GM18502 (cell line): ENCODE results near the gene NRXN2.
"Not testable (repeated sequence)": the region's sequence is repeated elsewhere in the genome, so short reads cannot be mapped to it uniquely, and the experiment has no call there.

Experiments
- ATAC-seq: cut with Tn5 transposase; IDR thresholded peaks from one replicate; pipeline ENCODE4 v1.9.1; 2021; ENCODE audit warnings: mild to moderate bottlenecking; ENCODE audit not compliant: unreplicated experiment, poor library complexity

NRXN2 gene

DNA sequence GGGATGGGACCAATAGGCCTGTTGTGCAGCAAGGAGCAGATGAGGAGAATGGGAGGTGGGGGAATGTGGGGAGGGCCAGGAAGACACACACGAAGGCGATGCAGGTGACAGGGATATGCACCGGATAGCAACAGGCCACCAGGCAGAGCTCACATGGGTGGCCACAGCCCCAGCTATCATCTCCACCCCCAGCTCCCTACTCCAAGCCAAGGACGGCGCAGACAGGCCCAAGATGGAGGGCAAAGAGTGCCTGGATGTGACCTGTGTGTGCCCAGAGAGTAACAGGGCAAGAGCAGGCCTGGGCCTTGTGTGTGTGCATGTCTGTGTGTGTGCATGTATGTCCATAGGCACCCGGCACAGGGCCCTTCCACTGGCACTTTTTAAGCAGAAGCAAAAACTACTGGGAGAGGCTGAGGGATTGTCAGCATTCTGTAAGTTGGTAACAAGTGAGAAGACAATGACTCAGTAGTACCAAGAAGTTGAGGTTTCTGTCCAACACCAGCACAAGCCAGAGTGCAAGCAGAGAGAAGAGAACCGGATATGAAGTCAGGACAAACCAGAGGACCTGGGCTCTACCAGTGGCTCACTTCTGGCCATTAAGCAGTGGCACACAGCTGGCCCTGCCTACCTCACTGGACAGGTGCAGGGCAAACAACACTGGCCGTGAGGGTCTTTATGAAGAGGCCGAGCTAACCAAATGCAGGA, 36.4 kb downstream of the NRXN2 start:
- ATAC-seq, result no peak

- no peak for ATAC-seq
Measured at GRCh38 chr11:64685536-64685935, 37.5 kb downstream of the NRXN2 start.

DNA sequence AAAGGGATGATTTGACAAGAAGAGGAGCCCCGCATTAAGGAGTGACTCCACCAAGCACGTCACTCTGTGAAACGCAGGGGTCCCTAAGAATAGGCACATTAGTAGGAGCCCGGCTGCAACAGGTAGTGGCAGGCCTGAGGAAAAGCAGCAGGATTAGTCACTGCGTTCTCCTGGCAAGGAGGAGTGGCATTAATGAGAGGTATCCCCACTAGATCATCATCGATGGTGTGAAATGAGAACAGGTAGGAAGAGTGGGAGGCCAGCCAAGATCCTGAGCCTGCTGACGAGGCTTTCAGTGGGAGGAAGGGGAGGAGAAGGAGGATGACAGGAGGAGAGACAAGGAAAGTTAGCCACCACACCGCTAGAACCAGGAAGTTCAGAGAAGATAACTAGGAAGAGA, 38.6 kb downstream of the NRXN2 start:
- no peak for ATAC-seq

DNA sequence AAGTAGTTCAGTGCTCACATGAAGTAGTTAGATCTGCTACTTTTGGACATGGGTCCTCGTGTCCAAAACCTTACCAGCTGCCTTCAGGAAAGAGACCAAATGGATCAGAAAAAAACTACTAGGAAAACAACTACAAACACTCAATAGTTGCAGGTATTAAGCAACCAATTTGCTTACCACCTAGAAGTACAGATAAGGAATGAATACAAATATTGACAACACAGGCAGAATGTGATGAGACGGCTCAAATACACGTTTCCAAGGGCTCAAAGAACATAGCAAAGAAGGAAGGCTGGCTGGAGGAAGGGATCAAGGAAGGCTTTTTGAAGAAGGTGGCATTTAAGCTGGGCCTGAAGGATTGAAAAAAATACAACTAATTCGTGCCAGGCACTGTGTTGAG, 41.8 kb downstream of the NRXN2 start:
- ATAC-seq, result no peak

DNA sequence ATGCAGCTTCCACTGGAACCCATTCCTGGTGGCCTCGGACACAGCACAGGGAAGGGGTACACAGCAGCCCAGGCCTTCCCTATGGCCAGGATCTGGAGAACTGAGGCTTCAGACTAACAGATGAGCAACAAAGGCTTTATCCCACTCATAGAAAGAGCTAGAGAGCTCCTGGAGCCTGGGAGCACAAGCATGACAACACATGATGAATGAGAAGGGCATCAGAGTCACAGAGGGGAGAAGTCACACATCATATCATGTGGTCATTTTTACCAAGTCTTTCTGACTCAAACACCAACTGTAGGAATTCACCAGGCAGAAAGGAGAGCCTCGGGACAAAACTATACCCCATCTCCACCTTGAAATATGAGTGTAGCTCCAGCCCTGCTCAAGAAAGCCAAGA, 43.2 kb downstream of the NRXN2 start:
- ATAC-seq, result no peak

DNA sequence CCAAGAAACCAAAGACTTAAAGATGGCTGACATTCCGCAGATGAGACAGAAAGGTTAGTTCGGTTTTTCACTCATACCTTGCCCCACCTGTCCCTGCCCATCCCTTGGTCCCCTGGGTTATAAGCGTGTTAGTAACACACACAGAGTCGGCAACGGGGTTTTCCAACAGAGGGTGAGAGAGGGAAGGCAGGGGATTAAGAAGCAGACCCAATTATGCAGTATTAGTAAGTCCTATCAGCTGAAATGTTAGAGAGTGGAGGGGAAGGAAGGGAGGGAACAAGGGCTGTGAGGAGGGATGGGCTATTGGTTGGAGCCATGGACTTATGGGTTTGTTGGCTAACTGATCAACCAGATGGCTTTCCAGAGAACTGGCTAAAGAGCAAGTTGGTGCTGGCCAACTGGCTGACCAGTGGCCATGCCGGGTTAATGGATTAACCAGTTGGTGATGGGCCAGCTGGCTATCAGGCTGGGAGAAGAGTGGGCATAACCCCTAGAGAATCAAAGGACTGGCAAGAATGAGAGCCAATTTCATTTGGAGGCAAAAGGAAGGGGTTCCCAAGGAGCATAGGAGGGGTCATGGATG, 45.5 kb downstream of the NRXN2 start:
- no peak for ATAC-seq

DNA sequence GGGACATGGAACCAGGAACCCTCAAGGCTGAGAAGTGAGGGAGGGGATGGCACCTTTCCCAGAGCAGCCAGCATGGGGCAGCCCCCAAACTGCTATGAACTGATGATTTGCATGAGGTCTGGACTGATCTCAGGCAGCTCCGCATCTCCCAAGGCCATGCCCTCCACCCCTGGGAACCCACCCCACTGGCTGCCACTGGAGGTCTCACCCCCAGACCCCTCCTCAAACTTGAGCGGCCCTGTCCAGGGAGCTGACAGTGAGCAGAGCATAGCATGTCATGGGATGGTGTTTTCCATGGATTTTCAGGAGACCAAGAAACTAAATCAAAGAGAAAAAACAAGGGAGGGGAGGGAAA, 46.8 kb downstream of the NRXN2 start:
- ATAC-seq, result no peak

GRCh38 chr11:64675450-64676260, 47.3 kb downstream of the NRXN2 start:
- no peak for ATAC-seq

- no peak for ATAC-seq
Measured at GRCh38 chr11:64674774-64675173, 48.2 kb downstream of the NRXN2 start.

- no peak for ATAC-seq
Measured at GRCh38 chr11:64673279-64673678, 49.7 kb downstream of the NRXN2 start.

DNA sequence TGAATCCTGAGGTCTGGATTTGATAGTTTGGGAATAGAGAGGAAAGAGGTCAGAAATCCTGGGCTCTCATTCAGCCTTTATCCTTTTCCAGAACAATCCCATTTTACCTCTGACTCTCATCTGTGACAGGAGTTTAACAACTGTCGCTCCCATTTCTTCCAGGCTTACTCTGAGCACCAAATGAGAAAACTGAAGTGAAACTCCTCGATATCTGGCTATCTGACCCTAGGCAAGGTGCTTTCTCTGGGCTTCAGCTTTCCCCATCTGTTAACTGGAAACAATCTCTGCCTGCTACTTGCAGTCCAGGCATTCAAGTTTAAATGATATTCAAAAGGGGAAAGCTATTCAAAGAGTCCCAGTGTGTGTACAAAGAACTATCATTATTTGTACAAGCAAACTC, 50.1 kb downstream of the NRXN2 start:
- ATAC-seq, result no peak

DNA sequence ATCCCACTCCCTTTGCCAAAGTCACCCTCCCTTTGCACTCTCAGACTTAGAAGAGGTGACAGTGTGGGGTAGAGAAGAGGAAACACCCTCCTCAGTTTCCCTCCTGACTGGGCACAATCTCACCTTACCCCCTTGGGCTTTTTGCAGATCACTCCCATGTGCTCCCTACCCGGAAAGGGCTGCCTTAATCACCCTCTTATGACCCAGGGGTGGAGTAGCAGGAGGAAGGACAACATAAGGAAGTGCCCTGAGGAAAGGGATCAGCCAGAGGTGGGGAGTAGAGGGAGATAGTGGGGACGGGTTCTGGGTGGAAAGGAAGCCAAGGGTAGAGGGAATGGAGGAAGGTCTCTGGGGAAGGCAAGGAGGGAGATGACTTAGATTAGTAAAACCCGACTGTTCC, 52.0 kb downstream of the NRXN2 start:
- ATAC-seq, result no peak

- ATAC-seq, result no peak
Measured at GRCh38 chr11:64667154-64667745, 55.7 kb downstream of the NRXN2 start.

- no peak for ATAC-seq
Measured at GRCh38 chr11:64665411-64665821, 57.6 kb downstream of the NRXN2 start.

- ATAC-seq, result not testable (repeated sequence)
Measured at GRCh38 chr11:64664236-64664870, 58.6 kb downstream of the NRXN2 start.

DNA sequence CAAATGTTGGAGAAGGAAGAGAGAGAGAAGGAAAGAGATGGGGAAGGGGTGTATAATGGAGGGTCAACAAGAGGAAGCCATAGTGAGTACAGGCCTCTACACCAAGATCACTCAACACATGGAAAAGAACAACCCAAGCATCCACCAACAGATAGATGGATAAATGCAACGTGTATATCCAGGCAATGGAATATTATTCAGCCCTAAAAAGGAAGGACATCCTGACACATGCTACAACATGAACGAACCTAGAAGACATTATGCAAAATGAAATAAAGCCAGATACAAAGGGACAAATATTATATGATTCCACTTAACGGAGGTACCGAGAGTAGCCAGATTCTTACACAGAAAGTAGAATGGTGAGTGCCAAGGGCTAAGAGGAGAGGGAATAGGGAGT, 59.3 kb downstream of the NRXN2 start:
- ATAC-seq, result no peak

- no peak for ATAC-seq
Measured at GRCh38 chr11:64661614-64662013, 61.4 kb downstream of the NRXN2 start.

GRCh38 chr11:64661146-64661545, 61.9 kb downstream of the NRXN2 start:
- ATAC-seq, result no peak

GRCh38 chr11:64660706-64661105, 62.3 kb downstream of the NRXN2 start:
- no peak for ATAC-seq

DNA sequence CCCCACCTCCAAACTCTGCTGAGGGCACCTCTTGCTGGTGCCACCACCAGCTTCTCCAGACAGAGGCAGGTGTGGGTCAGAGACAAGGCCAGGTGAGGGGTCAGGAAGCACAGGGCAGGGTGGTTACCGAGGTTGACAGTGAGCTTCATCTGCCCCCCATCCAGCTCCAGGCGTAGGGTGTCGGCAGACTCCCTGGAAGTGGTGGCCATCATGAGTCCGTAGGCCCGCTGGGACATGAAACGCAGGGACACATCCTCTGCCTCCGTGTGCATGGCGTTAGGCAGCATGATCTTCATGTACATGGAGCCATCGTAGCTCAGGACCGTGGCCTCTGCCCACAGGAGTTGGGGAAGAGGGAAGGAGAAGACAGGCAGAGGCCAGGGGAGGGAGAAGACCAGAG, 62.8 kb downstream of the NRXN2 start:
- no peak for ATAC-seq
